NT2/D1 (cell line): ENCODE results near the gene BCAS4.

Experiments used
- SUZ12 ChIP-seq: IDR thresholded peaks from 2 replicates; pipeline ENCODE4 v1.6.1; 2011; ENCODE audit not compliant: insufficient read length, insufficient read depth; ENCODE audit errors: extremely low read depth
- YY1 ChIP-seq: IDR thresholded peaks from 2 replicates; pipeline ENCODE4 v1.6.1; 2011; ENCODE audit not compliant: insufficient read length, insufficient read depth
- ZNF274 ChIP-seq: IDR thresholded peaks from 2 replicates; pipeline ENCODE4 v1.6.1; 2011; ENCODE audit warnings: mild to moderate bottlenecking, low read depth, low read length

GRCh38 chr20:50852085-50852484 lies 57.2 kb downstream of the BCAS4 start:
- no peak for TF ChIP-seq YY1
- no peak for TF ChIP-seq ZNF274
- TF ChIP-seq SUZ12, result no peak
